Endothelial cell of umbilical vein (primary cell): ENCODE data around the gene ZNF101. TPM values are rescaled to one million over a fixed set of nuclear protein-coding genes. Genes with fewer than 3 reads are reported as not detected.

ENCODE experiments used
- BruUV-seq: library from RNA; stranded (reverse); fragments of 400-500 nt; replicated peaks from 2 replicates; lab custom pipeline; 2021; lab: Mats Ljungman, UMichigan
- CTCF ChIA-PET: fragments of 300-600, 350-600 bp; sonication (Branson Sonifier 250); formaldehyde crosslinking; loops from one replicate; lab custom pipeline; 2021; ENCODE audit warnings: antibody characterized with exemption, inconsistent platforms; lab: Charles Lee
- POLR2A ChIA-PET: fragments of 300-600, 350-600 bp; sonication (Branson Sonifier 250); formaldehyde crosslinking; loops from one replicate; lab custom pipeline; 2021; ENCODE audit warnings: antibody characterized with exemption, inconsistent platforms; lab: Charles Lee
- DNase-seq: peaks from one replicate; pipeline ENCODE4 v3.0.0-alpha.2; 2011; ENCODE audit warnings: low read depth, low spot score
- FAIRE-seq: peaks from 2 replicates; lab custom pipeline; 2011; peaks lifted over from hg19 to GRCh38; lab: Jason Lieb, UNC
- H2AFZ ChIP-seq: 2 replicates; pipeline ENCODE4 v1.6.0; 2012; ENCODE audit warnings: low read depth, low read length, control low read depth, inconsistent platforms
- H3K27ac ChIP-seq: 2 replicates; pipeline ENCODE4 v1.5.1; 2011; ENCODE audit warnings: low read depth, mild to moderate bottlenecking, control low read depth, low read length, moderate library complexity; ENCODE audit not compliant: insufficient read depth
- H3K27me3 ChIP-seq, 2 experiments: 2 replicates each; pipeline versions ENCODE4 v1.6.0 to v1.6.1; 2011; ENCODE audit warnings: low read length in 2 of 2, mixed read lengths in 1 of 2; ENCODE audit not compliant: control insufficient read depth in 2 of 2, insufficient read depth in 2 of 2
- H3K36me3 ChIP-seq, 2 experiments: 2 replicates in 1 of 2; 3 replicates in 1 of 2; pipeline ENCODE4 v1.5.1; 2011; ENCODE audit warnings: low read length in 2 of 2, mild to moderate bottlenecking in 1 of 2, moderate library complexity in 1 of 2; ENCODE audit not compliant: control insufficient read depth in 2 of 2, insufficient read depth in 2 of 2; ENCODE audit errors: extremely low read depth in 1 of 2
- H3K4me1 ChIP-seq: 3 replicates; pipeline ENCODE4 v1.5.1; 2011; ENCODE audit warnings: mild to moderate bottlenecking, low read length; ENCODE audit not compliant: control insufficient read depth, insufficient read depth; ENCODE audit errors: extremely low read depth
- H3K4me2 ChIP-seq: 2 replicates; pipeline ENCODE4 v1.6.1; 2011; ENCODE audit warnings: low read length, control low read depth, mixed read lengths; ENCODE audit not compliant: insufficient read depth
- H3K4me3 ChIP-seq, 3 experiments: fragments of 200-600 bp in 1 of 3; sonication (generic), shearing (Covaris generic) in 1 of 3; replicated peaks in 1 of 3; 2 replicates each; pipeline ENCODE4 v1.5.1; 2011 to 2016; ENCODE audit warnings: control low read depth in 3 of 3, low read length in 3 of 3, mild to moderate bottlenecking in 2 of 3, inconsistent platforms in 1 of 3, low read depth in 1 of 3, moderate library complexity in 1 of 3; ENCODE audit not compliant: insufficient read depth in 1 of 3
- H3K79me2 ChIP-seq: 2 replicates; pipeline ENCODE4 v1.6.0; 2012; ENCODE audit warnings: low read length, inconsistent platforms; ENCODE audit not compliant: control insufficient read depth, insufficient read depth
- H3K9ac ChIP-seq: replicated peaks from 2 replicates; pipeline ENCODE3; 2011; ENCODE audit warnings: low read length, control low read depth; ENCODE audit not compliant: insufficient read depth; ENCODE audit errors: extremely low read depth
- H3K9me1 ChIP-seq: replicated peaks from 3 replicates; pipeline ENCODE4 v1.6.0; 2011; ENCODE audit warnings: mild to moderate bottlenecking, low read length; ENCODE audit not compliant: control insufficient read depth, insufficient read depth; ENCODE audit errors: extremely low read depth
- H3K9me3 ChIP-seq: replicated peaks from 2 replicates; pipeline ENCODE4 v1.5.1; 2012; ENCODE audit warnings: low read length, inconsistent platforms; ENCODE audit not compliant: control insufficient read depth, insufficient read depth
- H4K20me1 ChIP-seq: replicated peaks from 2 replicates; pipeline ENCODE3; 2011; ENCODE audit warnings: mild to moderate bottlenecking, low read length; ENCODE audit not compliant: control insufficient read depth, insufficient read depth; ENCODE audit errors: extremely low read depth
- EZH2 ChIP-seq: IDR thresholded peaks from 2 replicates; pipeline ENCODE4 v1.6.1; 2012; ENCODE audit warnings: borderline replicate concordance, low read depth, mild to moderate bottlenecking, moderate library complexity, low read length, inconsistent platforms; ENCODE audit not compliant: severe bottlenecking
- FOS ChIP-seq: IDR thresholded peaks from 2 replicates; pipeline ENCODE4 v1.6.1; 2011; ENCODE audit warnings: mild to moderate bottlenecking, low read length, moderate library complexity, borderline replicate concordance; ENCODE audit not compliant: insufficient read depth
- GATA2 ChIP-seq: IDR thresholded peaks from 2 replicates; pipeline ENCODE4 v1.7.0; 2011; ENCODE audit warnings: low read depth, mild to moderate bottlenecking, moderate library complexity, mixed read lengths, low read length; ENCODE audit not compliant: insufficient read length, insufficient read depth
- MYC ChIP-seq: IDR thresholded peaks from one replicate; pipeline ENCODE4 v1.6.1; 2011; ENCODE audit warnings: mild to moderate bottlenecking, low read depth, low read length
- POLR2A ChIP-seq: IDR thresholded peaks from 2 replicates; pipeline ENCODE4 v1.6.1; 2012; ENCODE audit warnings: low read depth, mild to moderate bottlenecking, control low read depth, low read length
- POLR2AphosphoS5 ChIP-seq: IDR thresholded peaks from 2 replicates; pipeline ENCODE4 v1.6.1; 2012; ENCODE audit warnings: low read depth, mild to moderate bottlenecking, control low read depth, low read length, moderate library complexity; ENCODE audit not compliant: insufficient read depth
- dilution Hi-C: fragments of 300-500 bp; cut with MboI; formaldehyde crosslinking; loops from one replicate; pipeline ENCODE4 v1.15.0; 2019; ENCODE audit warnings: low sequenced_read_pairs; ENCODE audit not compliant: extremely low pct_ligation_motif_present
- intact Hi-C: fragments of 100-400 bp; cut with micrococcal nuclease; formaldehyde crosslinking; loops from one replicate; pipeline ENCODE4 v1.10.0; 2022
- polyA plus RNA-seq, 4 experiments: library from polyadenylated mRNA; depleted of rRNA in 3 of 4; stranded (reverse) in 3 of 4; unstranded in 1 of 4; fragments of >200 nt; gene quantifications; 2 replicates each; pipeline versions ENCODE4 v1.2.1 to v1.2.3, GENCODE V29; 2011 to 2012; ENCODE audit warnings: missing spikeins in 1 of 4
- total RNA-seq: library from RNA; stranded (reverse); gene quantifications from 2 replicates; pipeline ENCODE4 v1.2.3, GENCODE V29; 2021
- TF ChIP-seq, protein P1 (sequence below), 2 donors: IDR thresholded peaks; 1 replicate in 1 of 2; 2 replicates in 1 of 2; pipeline ENCODE4 v1.5.1; 2011; ENCODE audit warnings: low read length in 2 of 2, mild to moderate bottlenecking in 2 of 2, moderate library complexity in 2 of 2, control low read depth in 1 of 2, inconsistent platforms in 1 of 2, low read depth in 1 of 2; ENCODE audit not compliant: insufficient read depth in 1 of 2; ENCODE audit errors: extremely low read depth in 1 of 2

ZNF101 gene
- total and polyA plus RNA-seq, 2 donors (not counting 3 experiments of a cell fraction or from before 2014, with no cell fraction given): 2.8 to 12.8 TPM

DNA sequence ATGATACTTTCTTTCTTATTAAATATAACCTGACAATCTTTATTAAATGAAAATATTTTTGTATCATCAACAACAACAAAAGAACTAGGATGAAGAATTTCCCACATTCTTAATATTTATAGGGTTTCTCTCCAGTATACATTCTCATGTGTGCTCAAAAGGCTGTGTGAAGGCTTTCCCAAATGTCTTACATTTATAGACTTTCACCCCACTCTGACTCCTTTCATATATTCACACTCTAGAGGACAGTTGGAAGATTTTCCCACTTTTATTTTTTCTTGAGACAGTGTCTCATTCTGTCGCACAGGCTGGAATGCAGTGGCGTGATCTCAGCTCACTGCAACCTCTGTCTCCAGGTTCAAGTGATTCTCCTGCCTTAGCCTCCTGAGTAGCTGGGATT, 41.9 kb downstream of the ZNF101 start:
- Histone ChIP-seq H3K9me3 (peaks cover 40% of the 10 kb centered on the region), H3K79me2 (no peaks in the 10 kb centered on the region)
- dilution Hi-C loops: no loop called here

More for the DNA sequence above, 41.9 kb downstream of the ZNF101 start:
- CTCF ChIA-PET: no interaction called here
- no peaks in the 10 kb centered on the region for H4K20me1 ChIP-seq
- no TSS peak for BruUV-seq
- H3K4me2 ChIP-seq: no peak overlapping the region
- H2AFZ ChIP-seq: no peak overlapping the region
- H3K4me1 ChIP-seq: no peaks in the 10 kb centered on the region
- H3K4me3 ChIP-seq: no peak overlapping the region
- H3K27me3 ChIP-seq: no peaks in the 10 kb centered on the region
- FAIRE-seq: no peak
- H3K9me1 ChIP-seq: no peaks in the 10 kb centered on the region
- POLR2A ChIA-PET: no interaction called here
- H3K27ac ChIP-seq: no peak overlapping the region
- peaks cover 2 to 4% of the 10 kb centered on the region in 2 experiments for H3K36me3 ChIP-seq
- intact Hi-C loops: no loop called here
- DNase-seq: no peak
- TF ChIP-seq POLR2AphosphoS5 (no peak), GATA2 (no peak), FOS (no peak), EZH2 (no peak), POLR2A (no peak), MYC (no peak)
- TF ChIP-seq, protein P1, sequence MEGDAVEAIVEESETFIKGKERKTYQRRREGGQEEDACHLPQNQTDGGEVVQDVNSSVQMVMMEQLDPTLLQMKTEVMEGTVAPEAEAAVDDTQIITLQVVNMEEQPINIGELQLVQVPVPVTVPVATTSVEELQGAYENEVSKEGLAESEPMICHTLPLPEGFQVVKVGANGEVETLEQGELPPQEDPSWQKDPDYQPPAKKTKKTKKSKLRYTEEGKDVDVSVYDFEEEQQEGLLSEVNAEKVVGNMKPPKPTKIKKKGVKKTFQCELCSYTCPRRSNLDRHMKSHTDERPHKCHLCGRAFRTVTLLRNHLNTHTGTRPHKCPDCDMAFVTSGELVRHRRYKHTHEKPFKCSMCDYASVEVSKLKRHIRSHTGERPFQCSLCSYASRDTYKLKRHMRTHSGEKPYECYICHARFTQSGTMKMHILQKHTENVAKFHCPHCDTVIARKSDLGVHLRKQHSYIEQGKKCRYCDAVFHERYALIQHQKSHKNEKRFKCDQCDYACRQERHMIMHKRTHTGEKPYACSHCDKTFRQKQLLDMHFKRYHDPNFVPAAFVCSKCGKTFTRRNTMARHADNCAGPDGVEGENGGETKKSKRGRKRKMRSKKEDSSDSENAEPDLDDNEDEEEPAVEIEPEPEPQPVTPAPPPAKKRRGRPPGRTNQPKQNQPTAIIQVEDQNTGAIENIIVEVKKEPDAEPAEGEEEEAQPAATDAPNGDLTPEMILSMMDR (IDR thresholded peaks at IDR 0.05; ENCODE audit: extremely low read depth in 1 of 2, insufficient read depth in 1 of 2, low read depth in 1 of 2, low read length in 2 of 2): no peak
- H3K9ac ChIP-seq: no peak overlapping the region
